ENCODE measurements around the gene LRMDA.

The LRMDA gene

GRCh38 chr10:75860009-75860408 lies 428.6 kb downstream of the LRMDA start:
- TF ChIP-seq, protein P1, sequence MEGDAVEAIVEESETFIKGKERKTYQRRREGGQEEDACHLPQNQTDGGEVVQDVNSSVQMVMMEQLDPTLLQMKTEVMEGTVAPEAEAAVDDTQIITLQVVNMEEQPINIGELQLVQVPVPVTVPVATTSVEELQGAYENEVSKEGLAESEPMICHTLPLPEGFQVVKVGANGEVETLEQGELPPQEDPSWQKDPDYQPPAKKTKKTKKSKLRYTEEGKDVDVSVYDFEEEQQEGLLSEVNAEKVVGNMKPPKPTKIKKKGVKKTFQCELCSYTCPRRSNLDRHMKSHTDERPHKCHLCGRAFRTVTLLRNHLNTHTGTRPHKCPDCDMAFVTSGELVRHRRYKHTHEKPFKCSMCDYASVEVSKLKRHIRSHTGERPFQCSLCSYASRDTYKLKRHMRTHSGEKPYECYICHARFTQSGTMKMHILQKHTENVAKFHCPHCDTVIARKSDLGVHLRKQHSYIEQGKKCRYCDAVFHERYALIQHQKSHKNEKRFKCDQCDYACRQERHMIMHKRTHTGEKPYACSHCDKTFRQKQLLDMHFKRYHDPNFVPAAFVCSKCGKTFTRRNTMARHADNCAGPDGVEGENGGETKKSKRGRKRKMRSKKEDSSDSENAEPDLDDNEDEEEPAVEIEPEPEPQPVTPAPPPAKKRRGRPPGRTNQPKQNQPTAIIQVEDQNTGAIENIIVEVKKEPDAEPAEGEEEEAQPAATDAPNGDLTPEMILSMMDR (IDR thresholded peaks at IDR 0.05; ENCODE audit: control insufficient read depth, extremely low read depth, insufficient read depth): no peak
- no peak overlapping the region for H3K4me3 ChIP-seq (ENCODE audit: low read depth, low read length)
- DNase-seq (ENCODE audit: low read depth): no peak

- TF ChIP-seq, protein P1 (IDR thresholded peaks at IDR 0.05; ENCODE audit: control insufficient read depth, extremely low read depth, insufficient read depth): no peak
- DNase-seq (ENCODE audit: low read depth): no peak
- H3K4me3 ChIP-seq (ENCODE audit: low read depth, low read length): no peak overlapping the region
These were observed 430.2 kb downstream of the LRMDA start for GRCh38 chr10:75861582-75861981.

- no peak for DNase-seq (ENCODE audit: low read depth)
- no peak overlapping the region for H3K4me3 ChIP-seq (ENCODE audit: low read depth, low read length)
- TF ChIP-seq, protein P1 (IDR thresholded peaks at IDR 0.05; ENCODE audit: control insufficient read depth, extremely low read depth, insufficient read depth): no peak
These were observed 431.5 kb downstream of the LRMDA start for GRCh38 chr10:75862935-75863334.

GRCh38 chr10:75864717-75865116 lies 433.3 kb downstream of the LRMDA start:
- H3K4me3 ChIP-seq (ENCODE audit: low read depth, low read length): no peak overlapping the region
- DNase-seq (ENCODE audit: low read depth): no peak
- TF ChIP-seq, protein P1 (IDR thresholded peaks at IDR 0.05; ENCODE audit: control insufficient read depth, extremely low read depth, insufficient read depth): no peak

- DNase-seq (ENCODE audit: low read depth): no peak
- TF ChIP-seq, protein P1 (IDR thresholded peaks at IDR 0.05; ENCODE audit: control insufficient read depth, extremely low read depth, insufficient read depth): no peak
- no peak overlapping the region for H3K4me3 ChIP-seq (ENCODE audit: low read depth, low read length)
These were observed 434.2 kb downstream of the LRMDA start for GRCh38 chr10:75865413-75866299.

DNA sequence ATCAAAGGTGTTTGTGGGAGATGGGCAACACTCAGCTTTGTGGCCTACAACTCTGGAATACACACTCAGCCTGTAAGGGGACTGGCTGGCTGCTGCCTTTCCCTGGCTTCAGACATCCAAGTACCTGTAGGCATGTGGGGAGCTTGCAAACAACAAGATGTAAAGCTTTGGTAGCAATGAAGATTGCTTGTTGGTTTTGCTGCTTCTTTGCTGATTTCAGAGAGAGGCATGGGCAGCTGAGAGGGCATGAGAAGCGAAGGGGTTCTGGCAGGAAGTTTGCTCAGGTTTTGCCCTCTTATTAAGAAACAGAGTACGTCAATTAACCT lies 434.8 kb downstream of the LRMDA start:
- DNase-seq (ENCODE audit: low read depth): no peak
- TF ChIP-seq, protein P1 (IDR thresholded peaks at IDR 0.05; ENCODE audit: control insufficient read depth, extremely low read depth, insufficient read depth): no peak
- no peak overlapping the region for H3K4me3 ChIP-seq (ENCODE audit: low read depth, low read length)

DNA sequence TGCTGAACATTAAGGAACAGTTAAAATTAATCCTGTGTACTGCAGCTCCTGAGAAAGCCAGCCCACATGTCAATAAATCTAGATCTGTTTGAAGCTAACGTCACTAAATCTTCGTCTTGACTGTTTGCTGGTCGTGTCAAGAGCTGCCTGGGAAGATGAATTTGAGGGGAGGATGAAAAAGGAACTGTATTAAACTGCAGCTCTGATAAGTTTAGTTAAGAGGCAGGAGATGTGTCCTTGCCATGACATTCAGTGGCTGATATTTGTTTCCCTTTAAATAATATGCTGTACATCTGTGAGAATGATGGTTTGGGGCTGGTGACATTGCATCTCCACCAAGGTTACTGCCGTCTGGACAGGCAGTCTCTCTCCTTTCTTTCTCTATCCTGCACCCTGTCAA lies 435.3 kb downstream of the LRMDA start:
- no peak for DNase-seq (ENCODE audit: low read depth)

More for the DNA sequence above, 435.3 kb downstream of the LRMDA start:
- no peak overlapping the region for H3K4me3 ChIP-seq (ENCODE audit: low read depth, low read length)
- TF ChIP-seq, protein P1 (IDR thresholded peaks at IDR 0.05; ENCODE audit: control insufficient read depth, extremely low read depth, insufficient read depth): no peak

Measured in LNCaP clone FGC (cell line).